ENCODE data around the gene CCDC18. TPM values are rescaled to one million over a fixed set of nuclear protein-coding genes. Genes with fewer than 3 reads are reported as not detected.

The CCDC18 gene
- polyA plus RNA-seq, 1 experiment = 4.3 TPM

DNA sequence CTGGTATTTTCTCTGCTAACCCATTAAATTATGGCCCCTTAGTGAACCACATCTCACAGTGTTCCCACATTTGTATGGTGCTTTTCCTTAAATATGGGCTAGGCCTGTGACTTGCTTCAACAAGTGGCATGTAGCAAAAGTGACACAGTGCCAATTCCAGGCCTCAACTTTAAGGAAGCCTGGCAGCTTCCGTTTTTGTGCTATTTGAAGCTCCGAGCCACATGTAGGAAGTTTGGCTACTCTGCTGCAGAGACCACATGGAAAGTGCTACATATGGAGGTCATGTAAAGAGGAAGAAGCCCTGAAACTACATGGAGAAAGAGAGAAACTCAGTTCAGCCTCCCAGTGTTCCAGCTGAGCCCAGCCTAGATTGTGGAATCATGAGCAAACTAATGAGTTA lies 136.7 kb downstream of the CCDC18 start:
- no peaks in the 10 kb centered on the region for H3K27me3 ChIP-seq (ENCODE audit: control insufficient read depth, insufficient read depth, low read length)
- no peak overlapping the region for H3K27ac ChIP-seq (ENCODE audit: low read depth, low read length)
- H3K9me3 ChIP-seq (ENCODE audit: control insufficient read depth, insufficient read depth, low read length) = no peaks in the 10 kb centered on the region
- TF ChIP-seq CTCF (IDR thresholded peaks at IDR 0.05; ENCODE audit: low read depth, low read length) = no peak
- ChIA-PET CTCF (interaction anchor here (1.2 to 1.9 kb wide), 2 partner anchors 13 kb away, joined by 4 to 12 read pairs; no protein-coding TSS in a partner anchor), POLR2A (no interaction called here)
- no peak for DNase-seq (ENCODE audit: low read depth, low spot score)
- H3K4me3 ChIP-seq (ENCODE audit: low read depth, low read length) = no peak overlapping the region

GRCh38 chr1:93317943-93318342 lies 137.4 kb downstream of the CCDC18 start:
- Histone ChIP-seq H3K4me3 (ENCODE audit: low read depth, low read length) (no peak overlapping the region), H3K27ac (ENCODE audit: low read depth, low read length) (no peak overlapping the region), H3K9me3 (ENCODE audit: control insufficient read depth, insufficient read depth, low read length) (no peaks in the 10 kb centered on the region), H3K27me3 (ENCODE audit: control insufficient read depth, insufficient read depth, low read length) (no peaks in the 10 kb centered on the region)
- no peak for TF ChIP-seq CTCF (IDR thresholded peaks at IDR 0.05; ENCODE audit: low read depth, low read length)
- DNase-seq (ENCODE audit: low read depth, low spot score) = no peak
- CTCF ChIA-PET = interaction anchor here (1.2 kb wide), 1 partner anchor 13 kb away, joined by 4 read pairs; no protein-coding TSS in a partner anchor
- POLR2A ChIA-PET = no interaction called here

GRCh38 chr1:93321720-93322119 lies 141.2 kb downstream of the CCDC18 start:
- no peak overlapping the region for H3K27ac ChIP-seq (ENCODE audit: low read depth, low read length)
- no peaks in the 10 kb centered on the region for H3K27me3 ChIP-seq (ENCODE audit: control insufficient read depth, insufficient read depth, low read length)
- no peak for DNase-seq (ENCODE audit: low read depth, low spot score)
- no peaks in the 10 kb centered on the region for H3K9me3 ChIP-seq (ENCODE audit: control insufficient read depth, insufficient read depth, low read length)
- no peak overlapping the region for H3K4me3 ChIP-seq (ENCODE audit: low read depth, low read length)
- ChIA-PET POLR2A (no interaction called here), CTCF (interaction anchor here (2.7 kb wide), 1 partner anchor 17 kb away, joined by 16 read pairs; no protein-coding TSS in a partner anchor)
- TF ChIP-seq CTCF (IDR thresholded peaks at IDR 0.05; ENCODE audit: low read depth, low read length) = no peak

GRCh38 chr1:93322349-93322748 lies 141.8 kb downstream of the CCDC18 start:
- ChIA-PET CTCF (interaction anchor here (0.7 kb wide), 1 partner anchor 18 kb away, joined by 3 read pairs; no protein-coding TSS in a partner anchor), POLR2A (no interaction called here)
- Histone ChIP-seq H3K27me3 (ENCODE audit: control insufficient read depth, insufficient read depth, low read length) (no peaks in the 10 kb centered on the region), H3K4me3 (ENCODE audit: low read depth, low read length) (no peak overlapping the region), H3K9me3 (ENCODE audit: control insufficient read depth, insufficient read depth, low read length) (no peaks in the 10 kb centered on the region), H3K27ac (ENCODE audit: low read depth, low read length) (no peak overlapping the region)
- DNase-seq (ENCODE audit: low read depth, low spot score) = no peak
- TF ChIP-seq CTCF (IDR thresholded peaks at IDR 0.05; ENCODE audit: low read depth, low read length) = no peak

GRCh38 chr1:93323185-93323820 lies 142.8 kb downstream of the CCDC18 start:
- Histone ChIP-seq H3K27ac (ENCODE audit: low read depth, low read length) (no peak overlapping the region), H3K27me3 (ENCODE audit: control insufficient read depth, insufficient read depth, low read length) (no peaks in the 10 kb centered on the region), H3K4me3 (ENCODE audit: low read depth, low read length) (no peak overlapping the region), H3K9me3 (ENCODE audit: control insufficient read depth, insufficient read depth, low read length) (no peaks in the 10 kb centered on the region)
- ChIA-PET CTCF (interaction anchor here (1.1 kb wide), 2 partner anchors 18 to 35 kb away, joined by 3 read pairs; no protein-coding TSS in a partner anchor), POLR2A (interaction anchor here (0.5 to 1.1 kb wide), 2 partner anchors 22 to 68 kb away, joined by 3 to 6 read pairs; no protein-coding TSS in a partner anchor)
- no peak for DNase-seq (ENCODE audit: low read depth, low spot score)
- no peak for TF ChIP-seq CTCF (IDR thresholded peaks at IDR 0.05; ENCODE audit: low read depth, low read length)

All from AG04450 (cell line).